ENCODE measurements around the gene NUMA1. TPM values are rescaled to one million over a fixed set of nuclear protein-coding genes. Genes with fewer than 3 reads are reported as not detected.

Gene NUMA1
- polyA plus RNA-seq, 4 donors = 68.1 to 286 (median 119) TPM

GRCh38 chr11:72006309-72007088 is 73.8 kb downstream of the NUMA1 start:
- Histone ChIP-seq H3K36me3 (ENCODE audit: control insufficient read depth in 3 of 3, insufficient read depth in 2 of 3, low read depth in 1 of 3, low read length in 3 of 3) (peaks cover 30 to 98% (median 59%) of the 10 kb centered on the region in 3 donors), H3K9me3 (ENCODE audit: control insufficient read depth in 2 of 2, insufficient read depth in 1 of 2, low read depth in 1 of 2, low read length in 1 of 2) (no peaks in the 10 kb centered on the region), H3K4me3 (ENCODE audit: low read depth in 1 of 3, low read length in 3 of 3) (no peak overlapping the region), H3K27me3 (ENCODE audit: control insufficient read depth in 3 of 3, insufficient read depth in 3 of 3, low read length in 3 of 3) (no peaks in the 10 kb centered on the region), H3K27ac (ENCODE audit: low read depth in 1 of 3, low read length in 2 of 3) (no peak overlapping the region), H3K4me1 (ENCODE audit: control insufficient read depth in 3 of 3, insufficient read depth in 2 of 3, low read depth in 1 of 3, low read length in 2 of 3) (no peaks in the 10 kb centered on the region)
- no peak for FAIRE-seq
- DNase-seq = no peak
- 83 to 88% (median 85%) methylated on average over 8 of the region's 8 CpGs for WGBS, 3 donors

GRCh38 chr11:72005347-72006260 is 74.7 kb downstream of the NUMA1 start:
- Histone ChIP-seq H3K4me1 (ENCODE audit: control insufficient read depth in 3 of 3, insufficient read depth in 2 of 3, low read depth in 1 of 3, low read length in 2 of 3) (no peaks in the 10 kb centered on the region), H3K27ac (ENCODE audit: low read depth in 1 of 3, low read length in 2 of 3) (no peak overlapping the region), H3K4me3 (ENCODE audit: low read depth in 1 of 3, low read length in 3 of 3) (no peak overlapping the region), H3K27me3 (ENCODE audit: control insufficient read depth in 3 of 3, insufficient read depth in 3 of 3, low read length in 3 of 3) (no peaks in the 10 kb centered on the region), H3K9me3 (ENCODE audit: control insufficient read depth in 2 of 2, insufficient read depth in 1 of 2, low read depth in 1 of 2, low read length in 1 of 2) (no peaks in the 10 kb centered on the region), H3K36me3 (ENCODE audit: control insufficient read depth in 3 of 3, insufficient read depth in 2 of 3, low read depth in 1 of 3, low read length in 3 of 3) (peaks cover 27 to 98% (median 56%) of the 10 kb centered on the region in 3 donors)
- DNase-seq = no peak
- no peak for FAIRE-seq
- 85 to 87% (median 86%) methylated on average over 20 of the region's 20 CpGs for WGBS, 3 donors

- no peaks in the 10 kb centered on the region for H3K9me3 ChIP-seq (ENCODE audit: control insufficient read depth in 2 of 2, insufficient read depth in 1 of 2, low read depth in 1 of 2, low read length in 1 of 2)
- whole genome bisulfite sequencing, 3 donors = 90 to 92% (median 91%) methylated on average over 16 of the region's 16 CpGs
- H3K36me3 ChIP-seq (ENCODE audit: control insufficient read depth in 3 of 3, insufficient read depth in 2 of 3, low read depth in 1 of 3, low read length in 3 of 3) = peaks cover 26 to 100% (median 51%) of the 10 kb centered on the region in 3 donors
- peaks cover 0 to 4% (median 0%) of the 10 kb centered on the region in 3 donors for H3K4me1 ChIP-seq (ENCODE audit: control insufficient read depth in 3 of 3, insufficient read depth in 2 of 3, low read depth in 1 of 3, low read length in 2 of 3)
- H3K27ac ChIP-seq (ENCODE audit: low read depth in 1 of 3, low read length in 2 of 3) = no peak overlapping the region
- no peak for DNase-seq
- H3K27me3 ChIP-seq (ENCODE audit: control insufficient read depth in 3 of 3, insufficient read depth in 3 of 3, low read length in 3 of 3) = no peaks in the 10 kb centered on the region
- H3K4me3 ChIP-seq (ENCODE audit: low read depth in 1 of 3, low read length in 3 of 3) = no peak overlapping the region
- FAIRE-seq = no peak
Observed at GRCh38 chr11:72004515-72005346, 75.6 kb downstream of the NUMA1 start.

- Histone ChIP-seq H3K4me1 (ENCODE audit: control insufficient read depth in 3 of 3, insufficient read depth in 2 of 3, low read depth in 1 of 3, low read length in 2 of 3) (peaks cover 0 to 7% (median 0%) of the 10 kb centered on the region in 3 donors), H3K36me3 (ENCODE audit: control insufficient read depth in 3 of 3, insufficient read depth in 2 of 3, low read depth in 1 of 3, low read length in 3 of 3) (peaks cover 24 to 95% (median 41%) of the 10 kb centered on the region in 3 donors), H3K27me3 (ENCODE audit: control insufficient read depth in 3 of 3, insufficient read depth in 3 of 3, low read length in 3 of 3) (no peaks in the 10 kb centered on the region), H3K9me3 (ENCODE audit: control insufficient read depth in 2 of 2, insufficient read depth in 1 of 2, low read depth in 1 of 2, low read length in 1 of 2) (no peaks in the 10 kb centered on the region), H3K27ac (ENCODE audit: low read depth in 1 of 3, low read length in 2 of 3) (no peak overlapping the region), H3K4me3 (ENCODE audit: low read depth in 1 of 3, low read length in 3 of 3) (no peak overlapping the region)
- FAIRE-seq (no peak), DNase-seq (no peak)
- WGBS, 3 donors = 90 to 93% (median 91%) methylated on average over 12 to 20 of the region's 20 CpGs
Observed at GRCh38 chr11:72003776-72004171, 76.6 kb downstream of the NUMA1 start.

DNA sequence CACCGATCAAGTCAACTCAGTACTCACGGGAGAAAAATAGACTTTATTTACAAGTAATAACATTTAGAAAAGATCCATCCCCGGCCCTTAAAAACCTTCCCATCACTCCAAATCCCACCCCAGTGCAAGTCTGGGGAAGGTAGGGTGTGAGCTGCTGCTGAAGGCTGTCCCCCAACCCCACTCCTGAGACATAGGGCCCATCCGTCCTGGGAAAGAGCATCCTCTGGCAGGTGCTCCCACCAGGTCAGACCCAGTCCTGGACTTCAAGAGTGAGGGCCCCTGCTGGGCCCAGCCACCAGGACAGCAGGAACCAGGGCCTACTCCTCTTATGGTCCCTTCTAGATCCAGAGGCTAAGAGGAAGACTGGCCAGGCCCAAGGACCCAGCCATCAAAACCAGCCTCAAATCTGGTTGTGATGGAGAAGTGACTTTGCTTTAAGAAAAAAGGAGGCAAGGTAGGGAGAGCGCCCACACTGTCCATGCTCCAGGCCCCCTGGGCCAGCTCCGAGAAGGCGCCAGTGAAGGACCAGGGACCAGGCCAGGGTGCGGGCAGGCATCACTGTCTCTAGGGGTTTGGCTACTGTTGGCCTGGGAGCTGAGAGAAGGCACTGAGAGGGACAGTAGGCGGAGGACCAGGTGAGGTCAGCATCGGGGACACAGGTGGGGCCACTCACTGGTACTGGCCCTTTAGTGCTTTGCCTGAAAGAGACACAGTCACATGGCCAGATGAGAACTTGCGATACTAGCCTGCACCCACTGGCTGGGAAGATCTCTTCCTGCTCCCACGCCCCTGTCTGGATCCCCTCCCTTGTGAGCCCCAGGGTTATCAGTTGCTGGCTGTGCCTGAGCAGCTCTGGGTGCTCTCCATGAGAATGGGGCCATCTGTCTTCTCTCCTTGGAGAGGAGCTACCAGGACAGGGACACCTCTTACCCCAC is 77.2 kb downstream of the NUMA1 start:
- H3K36me3 ChIP-seq (ENCODE audit: control insufficient read depth in 3 of 3, insufficient read depth in 2 of 3, low read depth in 1 of 3, low read length in 3 of 3) = peaks cover 21 to 95% (median 37%) of the 10 kb centered on the region in 3 donors
- no peaks in the 10 kb centered on the region for H3K27me3 ChIP-seq (ENCODE audit: control insufficient read depth in 3 of 3, insufficient read depth in 3 of 3, low read length in 3 of 3)
- H3K4me3 ChIP-seq (ENCODE audit: low read depth in 1 of 3, low read length in 3 of 3) = no peak overlapping the region
- FAIRE-seq (no peak), DNase-seq (no peak)
- H3K27ac ChIP-seq (ENCODE audit: low read depth in 1 of 3, low read length in 2 of 3) = no peak overlapping the region
- H3K4me1 ChIP-seq (ENCODE audit: control insufficient read depth in 3 of 3, insufficient read depth in 2 of 3, low read depth in 1 of 3, low read length in 2 of 3) = peaks cover 0 to 12% (median 0%) of the 10 kb centered on the region in 3 donors
- WGBS, 3 donors = 79 to 84% (median 83%) methylated on average over 12 of the region's 12 CpGs
- no peaks in the 10 kb centered on the region for H3K9me3 ChIP-seq (ENCODE audit: control insufficient read depth in 2 of 2, insufficient read depth in 1 of 2, low read depth in 1 of 2, low read length in 1 of 2)

DNA sequence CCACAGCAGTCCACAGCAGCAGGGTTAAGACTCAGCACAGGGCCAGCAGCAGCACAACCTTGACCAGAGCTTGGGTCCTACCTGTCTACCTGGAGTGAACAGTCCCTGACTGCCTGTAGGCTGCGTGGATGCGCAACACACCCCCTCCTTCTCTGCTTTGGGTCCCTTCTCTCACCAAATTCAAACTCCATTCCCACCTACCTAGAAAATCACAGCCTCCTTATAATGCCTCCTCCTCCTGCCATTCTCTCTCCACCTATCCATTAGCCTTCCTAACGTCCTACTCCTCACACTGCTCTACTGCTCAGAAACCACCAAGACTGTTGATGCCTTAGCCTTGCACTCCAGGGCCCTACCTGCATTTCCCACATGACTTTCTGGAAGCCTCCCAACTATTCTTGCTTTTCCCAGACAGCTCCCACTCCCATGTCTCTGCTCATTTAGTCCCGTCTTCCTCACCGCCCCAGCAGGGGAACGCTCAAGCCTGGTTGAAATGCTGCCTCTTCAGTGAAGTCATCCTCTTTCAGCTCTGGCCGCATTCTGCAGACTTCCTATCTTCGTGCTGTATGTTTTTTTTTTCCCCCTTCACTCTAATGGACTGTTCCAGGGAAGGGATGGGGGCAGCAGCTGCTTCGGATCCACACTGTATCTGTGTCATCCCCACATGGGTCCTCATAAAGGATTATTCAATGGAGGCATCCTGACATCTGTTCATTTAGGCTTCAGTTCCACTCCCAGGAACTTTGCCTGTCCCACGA is 78.3 kb downstream of the NUMA1 start:
- DNase-seq = no peak
- no peaks in the 10 kb centered on the region for H3K27me3 ChIP-seq (ENCODE audit: control insufficient read depth in 3 of 3, insufficient read depth in 3 of 3, low read length in 3 of 3)
- H3K9me3 ChIP-seq (ENCODE audit: control insufficient read depth in 2 of 2, insufficient read depth in 1 of 2, low read depth in 1 of 2, low read length in 1 of 2) = no peaks in the 10 kb centered on the region
- H3K27ac ChIP-seq (ENCODE audit: low read depth in 1 of 3, low read length in 2 of 3) = no peak overlapping the region
- no peak for FAIRE-seq
- H3K36me3 ChIP-seq (ENCODE audit: control insufficient read depth in 3 of 3, insufficient read depth in 2 of 3, low read depth in 1 of 3, low read length in 3 of 3) = peaks cover 21 to 94% (median 34%) of the 10 kb centered on the region in 3 donors
- WGBS, 3 donors = 63 to 75% (median 68%) methylated on average over 10 of the region's 10 CpGs
- H3K4me1 ChIP-seq (ENCODE audit: control insufficient read depth in 3 of 3, insufficient read depth in 2 of 3, low read depth in 1 of 3, low read length in 2 of 3) = peaks cover 0 to 12% (median 0%) of the 10 kb centered on the region in 3 donors
- H3K4me3 ChIP-seq (ENCODE audit: low read depth in 1 of 3, low read length in 3 of 3) = no peak overlapping the region

GRCh38 chr11:72001285-72001684 is 79.1 kb downstream of the NUMA1 start:
- H3K27me3 ChIP-seq (ENCODE audit: control insufficient read depth in 3 of 3, insufficient read depth in 3 of 3, low read length in 3 of 3) = no peaks in the 10 kb centered on the region
- H3K27ac ChIP-seq (ENCODE audit: low read depth in 1 of 3, low read length in 2 of 3) = no peak overlapping the region
- no peak for FAIRE-seq
- peaks cover 0 to 12% (median 0%) of the 10 kb centered on the region in 3 donors for H3K4me1 ChIP-seq (ENCODE audit: control insufficient read depth in 3 of 3, insufficient read depth in 2 of 3, low read depth in 1 of 3, low read length in 2 of 3)
- WGBS, 3 donors = 73 to 86% (median 81%) methylated on average over 11 of the region's 11 CpGs
- no peak overlapping the region for H3K4me3 ChIP-seq (ENCODE audit: low read depth in 1 of 3, low read length in 3 of 3)
- H3K9me3 ChIP-seq (ENCODE audit: control insufficient read depth in 2 of 2, insufficient read depth in 1 of 2, low read depth in 1 of 2, low read length in 1 of 2) = no peaks in the 10 kb centered on the region
- DNase-seq = no peak
- peaks cover 21 to 94% (median 29%) of the 10 kb centered on the region in 3 donors for H3K36me3 ChIP-seq (ENCODE audit: control insufficient read depth in 3 of 3, insufficient read depth in 2 of 3, low read depth in 1 of 3, low read length in 3 of 3)

All from small intestine (tissue), 7 donors.